GM21717 (cell line): ENCODE data around the gene PEX6.
A peak's percentile ranks its signal among the peaks of the same experiment; 100 is the strongest.

Experiments
- ATAC-seq: cut with Tn5 transposase; IDR thresholded peaks from one replicate; pipeline ENCODE4 v1.9.1; 2021; ENCODE audit warnings: mild to moderate bottlenecking, moderate library complexity; ENCODE audit not compliant: unreplicated experiment

PEX6 gene, protein sequence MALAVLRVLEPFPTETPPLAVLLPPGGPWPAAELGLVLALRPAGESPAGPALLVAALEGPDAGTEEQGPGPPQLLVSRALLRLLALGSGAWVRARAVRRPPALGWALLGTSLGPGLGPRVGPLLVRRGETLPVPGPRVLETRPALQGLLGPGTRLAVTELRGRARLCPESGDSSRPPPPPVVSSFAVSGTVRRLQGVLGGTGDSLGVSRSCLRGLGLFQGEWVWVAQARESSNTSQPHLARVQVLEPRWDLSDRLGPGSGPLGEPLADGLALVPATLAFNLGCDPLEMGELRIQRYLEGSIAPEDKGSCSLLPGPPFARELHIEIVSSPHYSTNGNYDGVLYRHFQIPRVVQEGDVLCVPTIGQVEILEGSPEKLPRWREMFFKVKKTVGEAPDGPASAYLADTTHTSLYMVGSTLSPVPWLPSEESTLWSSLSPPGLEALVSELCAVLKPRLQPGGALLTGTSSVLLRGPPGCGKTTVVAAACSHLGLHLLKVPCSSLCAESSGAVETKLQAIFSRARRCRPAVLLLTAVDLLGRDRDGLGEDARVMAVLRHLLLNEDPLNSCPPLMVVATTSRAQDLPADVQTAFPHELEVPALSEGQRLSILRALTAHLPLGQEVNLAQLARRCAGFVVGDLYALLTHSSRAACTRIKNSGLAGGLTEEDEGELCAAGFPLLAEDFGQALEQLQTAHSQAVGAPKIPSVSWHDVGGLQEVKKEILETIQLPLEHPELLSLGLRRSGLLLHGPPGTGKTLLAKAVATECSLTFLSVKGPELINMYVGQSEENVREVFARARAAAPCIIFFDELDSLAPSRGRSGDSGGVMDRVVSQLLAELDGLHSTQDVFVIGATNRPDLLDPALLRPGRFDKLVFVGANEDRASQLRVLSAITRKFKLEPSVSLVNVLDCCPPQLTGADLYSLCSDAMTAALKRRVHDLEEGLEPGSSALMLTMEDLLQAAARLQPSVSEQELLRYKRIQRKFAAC

DNA sequence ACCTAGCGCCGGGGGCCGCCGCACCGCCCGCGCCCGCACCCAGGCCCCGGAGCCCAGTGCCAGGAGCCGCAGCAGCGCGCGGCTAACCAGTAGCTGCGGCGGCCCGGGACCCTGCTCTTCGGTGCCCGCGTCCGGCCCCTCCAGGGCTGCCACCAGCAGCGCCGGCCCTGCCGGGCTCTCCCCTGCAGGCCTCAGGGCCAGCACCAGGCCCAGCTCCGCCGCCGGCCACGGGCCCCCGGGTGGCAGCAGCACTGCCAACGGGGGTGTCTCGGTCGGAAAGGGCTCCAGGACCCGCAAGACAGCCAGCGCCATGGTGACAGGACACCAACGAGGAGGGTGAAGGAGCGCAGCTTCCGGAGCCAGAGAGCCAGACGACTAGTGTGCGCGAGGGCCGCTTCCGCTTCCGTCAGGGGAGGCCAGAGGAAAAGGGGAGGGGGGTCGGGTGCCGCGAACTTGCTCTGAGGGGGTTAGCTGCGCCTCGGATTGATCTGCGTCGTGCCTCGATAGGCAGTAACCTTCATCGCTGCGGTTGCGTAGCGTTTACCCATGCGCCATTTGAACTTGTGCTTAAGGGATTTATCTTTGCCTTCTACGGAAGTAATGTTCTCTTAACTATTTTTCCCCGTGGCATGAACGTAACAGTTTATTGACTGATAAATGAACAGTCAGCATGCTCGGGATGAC, at the start of gene PEX6:
TSS of gene PEX6 (minus strand) at position 343 of the 684 bp plus-strand sequence. CDS start at position 312, 31 bp downstream.
- ATAC-seq, result peak; percentile 88

DNA sequence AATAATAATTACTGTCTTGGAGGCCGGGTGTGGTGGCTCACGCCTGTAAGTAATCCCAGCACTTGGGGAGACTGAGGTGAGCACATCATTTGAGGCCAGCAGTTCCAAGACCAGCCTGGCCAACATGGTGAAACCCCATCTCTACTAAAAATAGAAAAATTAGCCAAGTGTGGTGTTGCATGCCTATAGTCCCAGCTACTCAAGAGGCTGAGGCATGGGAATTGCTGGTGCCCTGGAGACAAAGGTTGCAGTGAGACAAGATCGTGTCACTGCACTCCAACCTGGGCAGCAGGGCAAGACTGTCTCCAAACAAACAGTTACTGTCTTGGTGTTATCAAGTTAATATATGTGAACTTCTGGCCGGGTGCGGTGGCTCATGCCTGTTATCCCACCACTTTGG, 47.4 kb upstream of the PEX6 start:
- no peak for ATAC-seq

DNA sequence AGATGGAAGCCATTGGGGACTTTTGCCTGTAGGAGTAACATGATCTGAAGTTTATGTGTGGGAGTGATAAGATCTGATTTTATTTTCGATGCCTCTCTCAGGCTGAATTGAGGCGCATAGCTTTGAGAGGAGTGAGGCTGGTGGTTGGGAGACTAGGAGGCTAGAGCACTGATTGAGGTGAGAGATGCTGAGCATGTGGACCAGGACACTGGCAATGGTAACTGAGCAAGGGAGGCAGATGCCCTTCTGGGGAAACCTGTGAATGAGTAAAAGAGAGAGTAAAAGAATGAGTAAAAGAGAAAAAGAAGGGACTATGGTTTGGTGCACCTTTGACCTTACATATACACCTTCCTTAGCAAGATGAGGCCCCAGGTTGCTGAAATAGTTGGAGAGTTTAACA, 45.5 kb upstream of the PEX6 start:
- ATAC-seq, result no peak

DNA sequence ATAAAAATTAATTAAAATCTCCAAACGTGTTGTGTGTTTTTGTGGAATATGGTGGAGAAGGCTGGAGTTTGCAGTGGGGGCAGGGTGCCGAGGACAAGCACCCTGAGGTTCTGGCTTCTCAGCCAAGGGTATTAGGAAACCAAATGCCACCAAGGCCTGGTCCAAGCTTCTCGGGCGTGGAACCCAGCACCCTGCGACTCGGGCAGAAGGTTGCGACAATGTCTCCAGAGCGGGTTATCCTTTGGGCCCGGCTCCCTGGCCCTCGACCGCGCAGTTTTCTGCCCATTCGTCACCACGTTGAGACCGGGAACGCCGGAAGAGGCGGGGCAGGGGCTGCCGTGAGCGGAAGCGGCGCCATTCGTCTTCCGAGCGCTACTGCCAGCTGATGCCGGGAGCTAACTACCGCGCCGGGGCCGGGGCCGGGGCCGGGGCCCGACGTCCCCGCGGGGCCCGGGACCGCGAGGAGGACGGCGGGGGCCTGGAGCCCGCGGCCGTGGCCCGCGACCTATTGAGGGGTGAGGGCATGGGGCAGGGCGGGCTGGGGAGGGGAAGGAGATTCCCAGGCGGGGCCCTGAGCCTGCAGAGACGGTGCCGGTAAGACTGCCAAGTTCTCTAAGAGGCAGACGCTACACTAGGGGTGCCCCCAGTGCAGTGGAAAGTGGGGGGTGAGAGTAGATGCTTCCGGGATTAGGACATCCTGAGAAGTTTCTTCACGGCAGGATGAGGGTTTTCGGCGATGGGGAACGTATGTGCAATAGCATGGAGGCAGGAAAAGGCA, 42.5 kb upstream of the PEX6 start, which contains the start of gene RRP36:
TSS of gene RRP36 (plus strand) at position 354 of the 778 bp plus-strand sequence. CDS start at position 386, 32 bp downstream.
- peak; percentile 49 for ATAC-seq

DNA sequence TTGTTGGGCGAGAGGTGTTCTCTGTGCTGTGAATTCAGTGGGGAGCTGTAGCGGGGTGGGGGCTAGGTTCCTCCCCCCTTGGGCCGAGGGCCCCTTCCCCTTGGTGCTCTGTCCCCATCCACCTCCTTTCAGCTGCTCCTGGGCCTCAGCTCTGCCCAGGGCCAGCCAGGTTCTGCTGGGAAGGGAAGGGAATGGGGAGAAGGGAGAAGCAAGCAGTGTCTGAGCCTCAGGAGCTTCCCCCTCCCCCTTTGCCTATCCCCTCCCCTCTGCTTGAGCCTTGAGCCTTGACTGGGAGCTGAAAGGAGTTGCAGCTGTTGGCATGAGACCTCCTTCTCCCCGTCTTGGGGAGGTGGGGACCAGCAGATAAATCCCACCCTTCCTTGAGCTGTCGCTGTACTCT, 41.9 kb upstream of the PEX6 start:
- ATAC-seq, result no peak

DNA sequence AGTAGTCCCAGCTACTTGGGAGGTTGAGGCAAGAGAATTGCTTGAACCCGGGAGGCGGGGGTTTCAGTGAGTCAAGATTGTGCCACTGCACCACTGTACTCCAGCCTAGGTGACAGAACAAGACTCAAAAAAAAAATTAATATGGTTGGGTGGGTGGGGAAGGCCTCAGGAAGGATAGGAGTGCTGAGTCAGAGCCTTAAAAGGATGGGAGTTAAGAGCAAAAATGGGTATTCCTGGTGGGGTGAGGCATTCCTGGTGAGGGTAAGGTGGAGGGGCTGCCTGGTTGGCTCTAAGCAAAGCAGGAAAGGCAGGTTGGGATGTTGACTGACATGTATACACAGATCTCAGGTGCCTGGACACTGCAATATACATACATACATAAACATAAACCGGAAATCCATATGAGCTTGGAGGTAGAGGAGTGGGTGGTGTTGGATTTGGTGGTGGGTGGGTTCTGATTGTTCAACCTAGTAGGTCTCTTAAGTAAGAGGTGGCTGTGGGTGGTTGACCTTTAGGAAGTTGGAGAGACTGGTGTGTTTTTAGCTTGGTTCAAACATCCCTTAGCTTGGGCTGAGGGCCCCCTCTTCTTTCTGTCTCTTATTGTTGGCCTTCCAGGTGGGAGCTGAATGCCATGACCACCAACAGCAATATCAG, 41.2 kb upstream of the PEX6 start:
- ATAC-seq, result no peak

DNA sequence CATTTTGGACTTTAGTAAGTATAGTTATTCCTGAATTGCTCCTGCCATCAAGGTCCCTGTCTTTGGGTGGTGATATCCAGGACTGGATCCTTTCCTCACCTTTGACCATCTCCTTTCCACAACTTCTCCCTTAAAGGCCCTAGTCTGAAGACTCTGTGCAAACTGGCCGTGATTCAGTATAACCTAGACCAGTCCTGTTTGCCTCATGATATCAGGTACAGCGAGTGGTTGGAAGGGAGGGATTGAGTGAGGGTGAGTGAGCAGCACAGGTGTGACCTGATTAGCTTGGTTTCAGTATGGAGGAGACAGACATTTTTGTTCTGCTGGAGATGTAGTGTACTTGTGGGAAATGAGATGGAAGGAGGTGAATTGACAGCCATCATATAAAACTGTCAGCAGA, 40.2 kb upstream of the PEX6 start:
- no peak for ATAC-seq

DNA sequence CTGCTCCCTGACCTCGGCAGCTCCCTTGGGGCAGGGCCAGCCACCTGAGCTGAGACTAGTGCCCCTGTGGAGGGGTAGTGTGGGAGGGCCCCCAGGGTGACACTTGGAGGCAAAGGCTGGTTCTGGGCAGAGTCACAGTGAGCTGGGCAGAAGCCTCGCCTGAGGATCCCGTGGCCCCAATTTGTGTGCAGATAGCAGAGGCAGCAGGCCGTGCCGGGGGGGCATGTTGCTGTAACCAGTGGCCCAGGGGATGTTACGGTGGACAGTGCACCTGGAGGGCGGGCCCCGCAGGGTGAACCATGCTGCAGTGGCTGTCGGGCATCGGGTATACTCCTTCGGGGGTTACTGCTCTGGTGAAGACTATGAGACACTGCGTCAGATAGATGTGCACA, 38.0 kb upstream of the PEX6 start:
- no peak for ATAC-seq

DNA sequence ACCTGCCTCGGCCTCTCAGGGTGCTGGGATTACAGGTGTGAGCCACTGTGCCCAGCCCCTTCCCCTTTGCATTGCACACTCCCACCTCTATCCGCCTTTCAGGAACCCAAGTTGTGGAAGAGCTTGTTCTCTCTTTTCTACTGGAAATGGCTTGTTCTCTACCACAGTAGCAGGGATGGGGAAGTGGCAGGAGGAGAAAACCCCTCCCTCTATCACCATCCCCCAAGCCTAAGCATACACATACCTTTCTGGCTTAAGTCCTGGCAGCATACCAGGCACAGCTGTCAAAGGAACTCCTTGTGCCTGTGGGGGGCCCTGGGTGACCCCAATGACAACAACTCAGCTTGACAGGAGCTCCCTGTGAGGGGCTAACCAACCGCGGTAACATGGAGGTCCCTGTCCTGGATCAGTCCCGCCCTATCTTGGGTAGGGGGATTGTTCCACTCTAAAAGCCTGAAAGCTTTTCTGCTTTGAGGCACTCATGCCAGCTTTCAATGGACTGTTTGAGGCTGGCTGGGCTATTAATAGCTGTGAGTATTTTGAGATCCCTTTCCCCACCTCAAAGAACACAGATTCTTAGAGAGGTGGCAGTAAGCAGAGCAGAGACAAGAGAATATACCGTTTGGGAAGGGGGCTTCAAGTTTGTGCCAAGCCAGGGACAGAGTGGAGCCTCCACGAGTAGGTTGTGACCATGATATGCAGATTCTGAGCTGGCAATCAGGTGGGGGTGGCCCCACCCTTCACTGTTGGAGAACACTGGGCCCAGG, 37.4 kb upstream of the PEX6 start:
- ATAC-seq, result no peak

DNA sequence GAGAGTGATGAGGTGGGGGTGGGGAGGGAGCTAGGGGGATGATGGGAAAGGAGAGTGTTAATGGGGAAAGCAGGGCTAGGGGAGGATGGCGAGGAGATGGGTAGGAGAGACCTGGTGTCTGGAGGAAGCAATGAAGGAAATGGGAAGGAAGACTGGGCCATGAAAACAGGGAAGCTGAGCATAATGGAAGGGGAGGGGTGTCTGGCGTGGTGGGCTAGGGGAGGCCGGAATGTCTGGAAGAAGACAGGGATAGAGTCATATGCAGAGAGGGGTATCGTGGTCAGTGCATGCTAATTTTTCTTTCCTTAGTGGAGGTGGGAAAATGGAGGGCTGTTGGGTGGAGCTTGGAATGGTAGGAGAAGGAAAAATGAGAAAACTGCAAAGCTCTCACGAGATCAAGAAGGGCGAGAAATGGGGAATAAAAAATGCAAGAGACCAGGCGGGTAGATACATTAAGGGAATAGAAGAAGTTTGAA, 35.5 kb upstream of the PEX6 start:
- no peak for ATAC-seq

DNA sequence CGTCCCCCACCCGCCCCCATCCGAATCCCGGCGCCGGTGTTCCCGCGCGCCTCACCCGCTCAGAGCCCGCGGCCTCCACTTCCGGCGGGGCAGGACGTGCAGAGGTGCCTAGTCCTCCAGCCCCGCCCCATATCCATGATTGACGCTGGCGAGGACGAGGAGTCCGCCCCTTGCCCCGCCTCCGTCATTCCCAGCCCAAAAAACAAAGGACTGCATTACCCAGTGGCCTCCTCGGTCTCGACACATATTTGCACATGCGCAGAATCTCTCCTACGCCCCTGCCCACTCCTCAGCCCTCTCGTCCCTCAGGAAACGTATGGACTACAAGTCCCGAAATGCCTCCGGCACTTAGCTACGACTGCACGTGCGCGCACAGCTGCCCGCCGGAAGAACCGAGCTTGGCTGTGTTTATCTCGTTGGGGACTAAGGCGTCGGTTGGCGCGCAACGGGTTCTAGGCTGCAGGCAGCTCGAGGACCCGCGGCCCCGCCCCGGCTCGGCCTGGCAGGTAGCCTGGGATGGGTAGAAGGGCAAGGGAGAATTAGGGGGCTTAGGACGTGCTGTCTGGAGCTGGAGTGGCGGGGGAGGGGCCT, 35.0 kb upstream of the PEX6 start, which contains the start of the genes KLHDC3 and MEA1:
TSS of gene KLHDC3 (plus strand) at position 407 of the 591 bp plus-strand sequence. CDS start 2,944 bp downstream, outside the sequence.
TSS of gene MEA1 (minus strand) at position 104 of the 591 bp plus-strand sequence. CDS start 133 bp downstream, outside the sequence.
- ATAC-seq, result peak; percentile 82

DNA sequence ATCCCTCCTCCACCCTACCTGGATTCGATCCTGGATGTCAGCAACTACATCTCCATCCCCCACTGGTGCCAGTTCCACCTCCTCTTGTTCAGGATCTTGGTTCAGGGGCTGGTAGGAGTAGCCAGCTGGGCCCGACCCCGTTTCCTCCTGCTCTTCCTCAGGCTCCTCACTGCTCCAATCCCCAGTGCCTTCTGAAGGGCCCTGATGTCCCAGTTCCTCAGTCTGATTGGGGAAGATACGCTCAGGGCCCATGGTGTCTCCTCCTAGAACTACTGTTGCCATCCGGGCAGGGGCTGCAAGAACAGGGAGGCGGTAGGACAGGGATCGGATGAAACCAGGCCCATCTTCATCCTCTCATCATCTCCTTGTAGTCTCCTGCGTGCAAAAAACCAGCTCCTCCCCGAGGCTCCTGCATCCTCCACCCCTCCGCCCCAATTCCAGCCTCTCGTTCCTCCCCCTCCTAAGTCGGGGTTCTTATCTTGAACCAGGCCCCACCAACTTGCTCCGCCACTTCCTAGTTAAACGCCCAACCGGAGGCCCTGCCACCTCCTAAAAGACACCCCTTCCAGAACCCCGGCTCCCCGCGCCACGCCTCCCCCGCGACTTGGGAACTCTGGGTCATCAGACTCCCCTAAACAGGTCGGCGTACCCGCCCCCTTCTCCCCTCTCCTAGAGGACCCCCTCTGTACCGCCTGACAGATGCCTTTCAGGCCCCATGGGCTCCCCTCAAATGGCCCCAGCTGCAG, 34.3 kb upstream of the PEX6 start:
- peak; percentile 4 for ATAC-seq

DNA sequence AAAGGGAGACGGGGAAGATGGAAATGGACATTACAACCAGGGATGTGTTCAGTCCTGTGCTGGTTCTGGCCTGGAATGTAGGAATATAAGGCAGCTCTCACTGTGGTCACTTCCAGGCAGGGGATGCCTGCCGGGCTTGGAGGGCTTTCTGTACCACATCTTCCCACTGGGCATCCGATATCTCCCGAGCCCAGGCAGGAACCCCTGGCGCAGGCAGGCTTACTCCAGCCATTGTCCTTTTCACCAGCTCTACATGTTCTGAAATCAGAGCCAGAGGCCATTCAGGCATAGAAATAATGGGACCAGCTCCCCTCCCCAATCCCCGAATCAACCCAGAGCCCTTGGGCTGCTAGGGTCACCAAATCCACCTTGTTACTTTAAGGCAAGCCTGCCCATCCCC, 33.4 kb upstream of the PEX6 start:
- ATAC-seq, result no peak

DNA sequence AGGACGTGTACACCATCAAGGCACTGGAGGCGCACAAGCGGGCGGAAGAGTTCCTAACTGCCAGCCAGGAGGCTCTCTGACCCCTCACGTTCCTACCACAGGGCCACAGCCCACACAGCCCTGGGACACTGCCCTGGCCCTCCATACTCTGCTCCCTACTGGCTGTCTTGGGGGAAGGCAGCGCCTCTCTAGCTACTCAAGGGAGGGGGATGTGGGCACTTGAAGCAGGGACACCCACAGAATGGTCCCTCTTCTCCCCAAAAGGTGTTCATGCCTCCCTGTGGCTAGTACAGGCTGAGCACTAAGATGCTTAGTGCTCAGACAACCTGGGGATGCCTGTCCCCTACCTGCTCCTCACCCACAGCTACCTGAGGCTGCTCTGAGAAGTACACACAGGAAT, 32.2 kb upstream of the PEX6 start:
- ATAC-seq, result no peak

DNA sequence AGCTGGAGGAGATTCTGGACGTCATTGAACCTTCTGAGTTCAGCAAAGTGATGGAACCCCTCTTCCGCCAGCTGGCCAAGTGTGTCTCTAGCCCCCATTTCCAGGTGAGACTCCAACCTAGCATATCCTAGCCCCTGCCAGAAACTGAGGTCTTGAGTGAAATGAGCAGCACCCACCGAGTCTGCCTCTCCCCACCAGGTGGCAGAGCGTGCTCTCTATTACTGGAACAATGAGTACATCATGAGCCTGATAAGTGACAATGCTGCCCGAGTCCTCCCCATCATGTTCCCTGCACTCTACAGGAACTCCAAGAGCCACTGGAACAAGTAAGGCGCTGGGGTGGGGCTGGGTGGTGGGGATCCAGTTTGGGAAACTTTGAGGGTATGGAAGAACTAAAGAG, 30.1 kb upstream of the PEX6 start:
- ATAC-seq, result no peak

DNA sequence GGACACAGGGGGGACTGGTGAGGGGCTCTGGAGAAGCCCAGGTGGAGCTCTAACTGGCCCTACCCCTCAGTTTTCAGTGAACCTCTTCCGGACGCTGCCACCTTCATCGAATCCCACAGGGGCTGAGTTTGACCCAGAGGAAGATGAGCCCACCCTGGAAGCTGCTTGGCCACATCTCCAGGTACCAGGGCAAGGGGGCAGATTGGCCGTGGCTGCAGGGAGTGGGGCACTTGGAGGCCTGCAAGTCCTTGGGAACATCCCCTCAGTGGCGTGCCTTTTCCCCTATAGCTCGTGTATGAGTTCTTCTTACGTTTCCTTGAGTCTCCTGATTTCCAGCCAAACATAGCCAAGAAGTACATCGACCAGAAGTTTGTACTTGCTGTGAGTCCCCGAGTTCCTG, 28.1 kb upstream of the PEX6 start:
- ATAC-seq, result no peak

DNA sequence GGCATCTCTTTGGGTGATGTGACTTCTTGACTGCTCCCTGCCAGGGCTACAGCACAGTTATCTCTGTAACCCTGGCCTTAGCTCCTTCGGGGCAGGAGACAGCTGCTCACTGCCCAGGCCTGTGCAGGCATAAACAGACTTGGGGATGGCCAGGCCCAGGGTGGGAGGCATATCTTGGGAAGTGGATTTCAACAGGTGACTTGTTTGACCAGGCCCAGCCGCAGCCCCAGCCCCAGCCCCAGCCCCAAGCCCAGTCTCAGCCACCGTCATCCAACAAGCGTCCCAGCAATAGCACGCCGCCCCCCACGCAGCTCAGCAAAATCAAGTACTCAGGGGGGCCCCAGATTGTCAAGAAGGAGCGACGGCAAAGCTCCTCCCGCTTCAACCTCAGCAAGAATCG, 27.3 kb upstream of the PEX6 start:
- no peak for ATAC-seq

DNA sequence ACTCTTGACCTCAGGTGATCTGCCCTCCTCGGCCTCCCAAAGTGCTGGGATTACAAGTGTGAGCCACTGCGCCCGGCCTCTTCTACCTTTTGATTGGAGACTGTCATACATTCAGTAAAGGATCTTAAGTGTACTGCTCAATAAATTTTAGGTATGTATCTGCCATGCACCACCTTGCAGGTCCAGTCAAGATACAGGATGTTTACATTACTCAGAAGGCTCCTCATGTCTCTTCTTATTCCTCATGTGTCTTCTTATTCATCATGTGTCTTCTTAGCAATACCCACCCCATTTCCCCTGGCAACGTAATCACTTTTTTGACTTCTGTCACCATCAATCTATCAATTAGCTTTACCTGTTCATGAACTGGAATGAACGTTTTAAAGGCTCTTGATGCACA, 26.9 kb upstream of the PEX6 start:
- ATAC-seq, result no peak
